PC-3 (cell line): Measurements from ENCODE around the gene CIB1. TPM values are rescaled to one million over a fixed set of nuclear protein-coding genes. Genes with fewer than 3 reads are reported as not detected.

Source experiments
- ATAC-seq: fragments of 200-7000 bp; cut with Tn5 transposase; 2 replicates; pipeline ENCODE4 v1.9.1; 2020; ENCODE audit warnings: mild to moderate bottlenecking, moderate library complexity
- BruUV-seq: library from RNA; stranded (reverse); fragments of 400-500 nt; replicated peaks from 2 replicates; lab custom pipeline; 2021; lab: Mats Ljungman, UMichigan
- CTCF ChIA-PET: fragments of 300-600 bp; sonication (Branson Sonifier 250); formaldehyde crosslinking; loops from one replicate; lab custom pipeline; 2022; ENCODE audit warnings: antibody characterized with exemption; lab: Charles Lee
- POLR2A ChIA-PET: fragments of 300-600 bp; sonication (Branson Sonifier 250); formaldehyde crosslinking; loops from one replicate; lab custom pipeline; 2022; ENCODE audit warnings: antibody characterized with exemption; ENCODE audit not compliant: unreplicated experiment; lab: Charles Lee
- DNase-seq: peaks from one replicate; pipeline ENCODE4 v3.0.0-alpha.2; 2015
- H2AFZ ChIP-seq: fragments of 300-600 bp; sonication (generic); 2 replicates; pipeline ENCODE4 v1.6.0; 2016; ENCODE audit warnings: antibody characterized with exemption, low read length
- H3F3A ChIP-seq: fragments of 300-600 bp; sonication (generic); one replicate; pipeline ENCODE4 v1.6.0; 2017; ENCODE audit warnings: antibody characterized with exemption, low read length, control low read depth, mild to moderate bottlenecking; ENCODE audit not compliant: unreplicated experiment
- H3K27ac ChIP-seq: fragments of 300-600 bp; sonication (generic); 2 replicates; pipeline ENCODE4 v1.5.1; 2016; ENCODE audit warnings: mild to moderate bottlenecking, low read length
- H3K27me3 ChIP-seq: fragments of 300-600 bp; sonication (generic); 2 replicates; pipeline ENCODE4 v1.6.1; 2016; ENCODE audit warnings: low read length, mixed read lengths
- H3K36me3 ChIP-seq: fragments of 300-600 bp; sonication (generic); 2 replicates; pipeline ENCODE4 v1.6.1; 2016; ENCODE audit warnings: low read depth, mixed run types, low read length, mixed read lengths
- H3K4me1 ChIP-seq: fragments of 300-600 bp; sonication (generic); 2 replicates; pipeline ENCODE4 v1.5.1; 2016; ENCODE audit warnings: low read length; ENCODE audit not compliant: insufficient read depth
- H3K4me2 ChIP-seq: fragments of 300-600 bp; sonication (generic); 2 replicates; pipeline ENCODE4 v1.6.0; 2016; ENCODE audit warnings: low read length
- H3K4me3 ChIP-seq: fragments of 300-600 bp; sonication (generic); 2 replicates; pipeline ENCODE4 v1.5.1; 2016; ENCODE audit warnings: mild to moderate bottlenecking, low read length, mixed read lengths
- H3K79me2 ChIP-seq: fragments of 300-600 bp; sonication (generic); 2 replicates; pipeline ENCODE4 v1.6.1; 2017; ENCODE audit warnings: low read length, mixed read lengths
- H3K9ac ChIP-seq: fragments of 300-600 bp; sonication (generic); 2 replicates; pipeline ENCODE4 v1.6.0; 2016; ENCODE audit warnings: mild to moderate bottlenecking, low read length
- H3K9me2 ChIP-seq: fragments of 300-600 bp; sonication (generic); replicated peaks from 2 replicates; pipeline ENCODE4 v1.6.1; 2016; ENCODE audit warnings: mixed run types, low read length, mixed read lengths
- H3K9me3 ChIP-seq: fragments of 300-600 bp; sonication (generic); 2 replicates; pipeline ENCODE4 v1.6.1; 2016; ENCODE audit warnings: low read length, mixed read lengths
- H4K20me1 ChIP-seq: fragments of 300-600 bp; sonication (generic); 2 replicates; pipeline ENCODE4 v1.6.1; 2016; ENCODE audit warnings: low read length, mixed read lengths
- EZH2 ChIP-seq: fragments of 300-600 bp; sonication (generic); IDR thresholded peaks from one replicate; pipeline ENCODE4 v1.6.1; 2017; ENCODE audit warnings: antibody characterized with exemption, mild to moderate bottlenecking, low read length; ENCODE audit not compliant: unreplicated experiment
- EZH2phosphoT487 ChIP-seq: fragments of 300-600 bp; sonication (generic); IDR thresholded peaks from 2 replicates; pipeline ENCODE4 v1.6.1; 2018; ENCODE audit warnings: mild to moderate bottlenecking, antibody characterized with exemption, low read length, borderline replicate concordance
- intact Hi-C: fragments of 100-400 bp; cut with micrococcal nuclease; formaldehyde crosslinking; loops from 2 replicates; pipeline ENCODE4 v1.9.0; 2023
- total RNA-seq: library from RNA; depleted of rRNA; stranded (reverse); fragments of >200 nt; gene quantifications from 2 replicates; pipeline ENCODE4 v1.2.3, GENCODE V29; 2014
- TF ChIP-seq, protein P1 (sequence below): fragments of 300-600 bp; sonication (generic); conservative IDR thresholded peaks from 2 replicates; pipeline ENCODE4 v1.5.1; 2017; ENCODE audit warnings: antibody characterized with exemption, low read depth, mild to moderate bottlenecking, low read length

The CIB1 gene
- total RNA-seq, 1 experiment from 2014 or later = 83.7 TPM

- Histone ChIP-seq H3K4me3 (no peak overlapping the region), H3K79me2 (peaks cover 89% of the 10 kb centered on the region), H3K27me3 (no peaks in the 10 kb centered on the region), H3K9me2 (no peaks in the 10 kb centered on the region), H2AFZ (no peak overlapping the region), H3K9me3 (no peaks in the 10 kb centered on the region), H3K27ac (peak overlapping the region; percentile 98), H3K36me3 (peaks cover 52% of the 10 kb centered on the region), H3K9ac (peak overlapping the region; percentile 96; the same call in 1 of the 2 replicates), H3K4me1 (peaks cover 45% of the 10 kb centered on the region), H3F3A (peaks cover 7% of the 10 kb centered on the region), H3K4me2 (no peak overlapping the region), H4K20me1 (no peaks in the 10 kb centered on the region)
- TF ChIP-seq EZH2phosphoT487 (no peak), EZH2 (no peak)
- TF ChIP-seq, protein P1, sequence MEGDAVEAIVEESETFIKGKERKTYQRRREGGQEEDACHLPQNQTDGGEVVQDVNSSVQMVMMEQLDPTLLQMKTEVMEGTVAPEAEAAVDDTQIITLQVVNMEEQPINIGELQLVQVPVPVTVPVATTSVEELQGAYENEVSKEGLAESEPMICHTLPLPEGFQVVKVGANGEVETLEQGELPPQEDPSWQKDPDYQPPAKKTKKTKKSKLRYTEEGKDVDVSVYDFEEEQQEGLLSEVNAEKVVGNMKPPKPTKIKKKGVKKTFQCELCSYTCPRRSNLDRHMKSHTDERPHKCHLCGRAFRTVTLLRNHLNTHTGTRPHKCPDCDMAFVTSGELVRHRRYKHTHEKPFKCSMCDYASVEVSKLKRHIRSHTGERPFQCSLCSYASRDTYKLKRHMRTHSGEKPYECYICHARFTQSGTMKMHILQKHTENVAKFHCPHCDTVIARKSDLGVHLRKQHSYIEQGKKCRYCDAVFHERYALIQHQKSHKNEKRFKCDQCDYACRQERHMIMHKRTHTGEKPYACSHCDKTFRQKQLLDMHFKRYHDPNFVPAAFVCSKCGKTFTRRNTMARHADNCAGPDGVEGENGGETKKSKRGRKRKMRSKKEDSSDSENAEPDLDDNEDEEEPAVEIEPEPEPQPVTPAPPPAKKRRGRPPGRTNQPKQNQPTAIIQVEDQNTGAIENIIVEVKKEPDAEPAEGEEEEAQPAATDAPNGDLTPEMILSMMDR = no peak
- BruUV-seq = no TSS peak
- DNase-seq = no peak
- CTCF ChIA-PET = no interaction called here
- POLR2A ChIA-PET = no interaction called here
- no peak for ATAC-seq
- intact Hi-C loops = no loop called here
These were observed 19.9 kb downstream of the CIB1 start for GRCh38 chr15:90213818-90214204.

DNA sequence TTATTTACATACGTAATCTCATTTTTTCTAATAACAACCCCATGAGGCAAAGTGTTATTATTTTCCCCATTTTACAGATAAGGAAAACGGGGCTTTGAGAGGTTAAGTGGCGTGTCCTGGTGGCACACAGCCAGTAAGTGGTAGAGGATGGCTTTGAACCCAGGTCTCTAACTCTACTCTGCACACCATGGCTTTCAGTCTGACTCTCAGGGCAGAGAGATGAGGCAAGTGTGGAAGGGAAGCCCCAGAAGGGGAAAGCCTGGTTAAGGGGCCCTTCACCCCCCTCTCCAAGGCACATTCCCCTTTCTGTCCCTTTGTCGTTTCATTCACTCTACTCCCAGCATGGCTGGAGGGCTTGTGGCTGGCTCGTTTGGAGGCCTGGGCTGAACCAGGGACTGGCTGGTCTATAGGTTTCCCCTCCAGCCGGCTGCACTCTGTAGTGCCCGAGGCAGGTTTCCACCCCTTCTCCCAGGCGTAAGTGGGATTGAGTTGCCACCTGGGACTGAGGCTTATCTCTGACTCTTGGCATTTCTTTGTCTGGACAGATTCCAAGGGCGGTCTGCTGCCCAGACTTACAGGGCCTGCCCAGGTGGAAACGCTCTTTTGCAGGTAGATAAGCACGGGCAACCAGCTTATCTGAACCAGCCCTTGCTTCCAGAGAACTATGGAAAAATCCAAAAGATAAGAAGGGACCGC is 20.5 kb downstream of the CIB1 start:
- Histone ChIP-seq H3K27ac (peak overlapping the region; percentile 98), H3K27me3 (no peaks in the 10 kb centered on the region), H4K20me1 (no peaks in the 10 kb centered on the region), H2AFZ (no peak overlapping the region), H3K9ac (peak overlapping the region; percentile 96), H3K4me2 (peak overlapping the region; percentile 57; the same call in 1 of the 2 replicates), H3K79me2 (peaks cover 92% of the 10 kb centered on the region), H3K4me1 (peaks cover 47% of the 10 kb centered on the region), H3F3A (peaks cover 7% of the 10 kb centered on the region), H3K9me2 (no peaks in the 10 kb centered on the region), H3K4me3 (no peak overlapping the region), H3K9me3 (no peaks in the 10 kb centered on the region), H3K36me3 (peaks cover 50% of the 10 kb centered on the region)
- POLR2A ChIA-PET = no interaction called here
- TF ChIP-seq, protein P1 = no peak
- TF ChIP-seq EZH2phosphoT487 (no peak), EZH2 (no peak)
- no TSS peak for BruUV-seq
- intact Hi-C loops = no loop called here
- CTCF ChIA-PET = interaction anchor here (1.2 kb wide), 1 partner anchor 10 kb away, joined by 4 read pairs; no protein-coding TSS in a partner anchor
- no peak for ATAC-seq
- no peak for DNase-seq
